ENCODE data around the gene CPSF2.

GRCh38 chr14:92088494-92088893 is 33.3 kb upstream of the CPSF2 start:
- TF ChIP-seq, protein P1, sequence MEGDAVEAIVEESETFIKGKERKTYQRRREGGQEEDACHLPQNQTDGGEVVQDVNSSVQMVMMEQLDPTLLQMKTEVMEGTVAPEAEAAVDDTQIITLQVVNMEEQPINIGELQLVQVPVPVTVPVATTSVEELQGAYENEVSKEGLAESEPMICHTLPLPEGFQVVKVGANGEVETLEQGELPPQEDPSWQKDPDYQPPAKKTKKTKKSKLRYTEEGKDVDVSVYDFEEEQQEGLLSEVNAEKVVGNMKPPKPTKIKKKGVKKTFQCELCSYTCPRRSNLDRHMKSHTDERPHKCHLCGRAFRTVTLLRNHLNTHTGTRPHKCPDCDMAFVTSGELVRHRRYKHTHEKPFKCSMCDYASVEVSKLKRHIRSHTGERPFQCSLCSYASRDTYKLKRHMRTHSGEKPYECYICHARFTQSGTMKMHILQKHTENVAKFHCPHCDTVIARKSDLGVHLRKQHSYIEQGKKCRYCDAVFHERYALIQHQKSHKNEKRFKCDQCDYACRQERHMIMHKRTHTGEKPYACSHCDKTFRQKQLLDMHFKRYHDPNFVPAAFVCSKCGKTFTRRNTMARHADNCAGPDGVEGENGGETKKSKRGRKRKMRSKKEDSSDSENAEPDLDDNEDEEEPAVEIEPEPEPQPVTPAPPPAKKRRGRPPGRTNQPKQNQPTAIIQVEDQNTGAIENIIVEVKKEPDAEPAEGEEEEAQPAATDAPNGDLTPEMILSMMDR (IDR thresholded peaks at IDR 0.05; ENCODE audit: low read depth, low read length), result no peak
- TF ChIP-seq EZH2phosphoT487 (IDR thresholded peaks at IDR 0.05; ENCODE audit: low read depth), result no peak
